ENCODE measurements around the gene LLCFC1.

LLCFC1 gene

DNA sequence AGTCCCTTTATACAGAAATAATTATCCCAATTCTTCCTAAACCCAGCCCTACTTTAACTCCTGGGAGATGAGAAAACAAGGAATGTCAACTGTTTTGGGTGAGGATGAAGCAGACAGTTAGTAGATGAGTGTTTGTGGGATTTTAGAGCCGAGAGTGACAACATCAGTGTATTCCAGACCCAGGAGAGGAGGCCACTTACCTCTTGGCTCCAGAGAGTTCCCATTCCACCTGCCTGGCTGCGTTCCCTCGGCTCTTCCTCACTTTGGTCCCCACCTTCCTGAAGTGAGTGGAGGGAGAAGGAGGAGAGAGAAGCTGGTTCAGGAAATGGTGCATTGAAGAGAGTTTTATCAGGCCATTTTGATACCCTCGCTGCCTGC lies 22.3 kb downstream of the LLCFC1 start:
- no peak overlapping the region for H3K4me3 ChIP-seq (replicated peaks; ENCODE audit: low read depth, low read length)
- DNase-seq (ENCODE audit: low read depth) = no peak
- TF ChIP-seq, protein P1, sequence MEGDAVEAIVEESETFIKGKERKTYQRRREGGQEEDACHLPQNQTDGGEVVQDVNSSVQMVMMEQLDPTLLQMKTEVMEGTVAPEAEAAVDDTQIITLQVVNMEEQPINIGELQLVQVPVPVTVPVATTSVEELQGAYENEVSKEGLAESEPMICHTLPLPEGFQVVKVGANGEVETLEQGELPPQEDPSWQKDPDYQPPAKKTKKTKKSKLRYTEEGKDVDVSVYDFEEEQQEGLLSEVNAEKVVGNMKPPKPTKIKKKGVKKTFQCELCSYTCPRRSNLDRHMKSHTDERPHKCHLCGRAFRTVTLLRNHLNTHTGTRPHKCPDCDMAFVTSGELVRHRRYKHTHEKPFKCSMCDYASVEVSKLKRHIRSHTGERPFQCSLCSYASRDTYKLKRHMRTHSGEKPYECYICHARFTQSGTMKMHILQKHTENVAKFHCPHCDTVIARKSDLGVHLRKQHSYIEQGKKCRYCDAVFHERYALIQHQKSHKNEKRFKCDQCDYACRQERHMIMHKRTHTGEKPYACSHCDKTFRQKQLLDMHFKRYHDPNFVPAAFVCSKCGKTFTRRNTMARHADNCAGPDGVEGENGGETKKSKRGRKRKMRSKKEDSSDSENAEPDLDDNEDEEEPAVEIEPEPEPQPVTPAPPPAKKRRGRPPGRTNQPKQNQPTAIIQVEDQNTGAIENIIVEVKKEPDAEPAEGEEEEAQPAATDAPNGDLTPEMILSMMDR (IDR thresholded peaks at IDR 0.05; ENCODE audit: low read length, missing control alignments) = no peak

DNA sequence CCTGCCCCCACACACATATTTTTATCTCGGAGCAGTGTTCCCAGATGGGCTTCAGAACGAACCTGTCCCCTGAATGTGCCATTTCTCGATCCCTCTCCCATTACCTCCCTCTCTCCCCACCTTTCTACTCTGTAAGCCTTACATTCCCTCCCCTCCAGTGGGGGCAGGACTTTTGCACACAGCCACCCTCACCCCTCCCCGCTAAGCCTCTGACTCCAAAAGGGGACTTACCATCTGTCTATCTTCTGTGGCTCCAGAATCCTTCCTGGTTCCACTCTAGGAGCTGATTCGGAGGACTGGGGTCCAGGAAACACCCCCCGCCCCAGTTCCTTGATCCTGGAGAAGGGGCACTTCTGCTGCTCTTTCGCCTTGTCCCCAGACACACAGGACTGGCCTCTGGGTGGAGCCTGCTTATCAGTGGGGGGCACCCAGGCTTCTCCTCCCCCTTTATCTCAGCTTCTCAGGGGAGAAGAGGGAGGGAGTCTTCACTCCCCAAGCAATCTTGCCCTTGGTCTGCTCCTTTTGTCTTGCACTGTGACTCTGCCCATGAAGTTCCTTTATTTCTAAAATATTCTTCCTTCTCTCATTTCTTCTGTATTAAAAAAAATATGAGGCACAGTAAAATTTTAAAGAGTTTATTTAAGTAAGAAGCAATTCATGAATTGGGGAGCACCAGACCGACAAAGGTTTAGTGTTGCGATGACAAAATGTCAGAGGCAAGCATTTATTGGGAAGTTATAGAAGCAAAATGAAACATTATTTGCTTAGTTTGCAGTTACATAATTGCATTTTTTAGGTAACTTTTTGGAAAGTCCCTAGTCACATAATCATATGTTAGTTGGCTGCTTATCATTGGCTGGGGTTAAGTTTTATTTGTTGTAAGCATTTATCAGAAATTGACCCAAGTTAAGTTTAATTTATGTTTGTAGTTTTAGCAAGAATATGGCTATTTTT lies 23.0 kb downstream of the LLCFC1 start, which contains the start of gene KEL:
Gene KEL, minus strand, starts transcription at position 391 of the 954 bp plus-strand sequence. Its CDS starts 157 bp downstream, at position 234.
- no peak within 1 kb of the TSS for H3K4me3 ChIP-seq (replicated peaks; ENCODE audit: low read depth, low read length)
- TF ChIP-seq, protein P1 (IDR thresholded peaks at IDR 0.05; ENCODE audit: low read length, missing control alignments) = no peak
- DNase-seq (ENCODE audit: low read depth) = no peak

- H3K4me3 ChIP-seq (replicated peaks; ENCODE audit: low read depth, low read length) = no peak overlapping the region
- no peak for DNase-seq (ENCODE audit: low read depth)
- TF ChIP-seq, protein P1 (IDR thresholded peaks at IDR 0.05; ENCODE audit: low read length, missing control alignments) = no peak
Observed at GRCh38 chr7:142962991-142963390, 23.7 kb downstream of the LLCFC1 start.

- DNase-seq (ENCODE audit: low read depth) = no peak
- TF ChIP-seq, protein P1 (IDR thresholded peaks at IDR 0.05; ENCODE audit: low read length, missing control alignments) = no peak
- no peak overlapping the region for H3K4me3 ChIP-seq (replicated peaks; ENCODE audit: low read depth, low read length)
Observed at GRCh38 chr7:142963993-142964392, 24.7 kb downstream of the LLCFC1 start.

GRCh38 chr7:142964502-142965246 lies 25.4 kb downstream of the LLCFC1 start:
- DNase-seq (ENCODE audit: low read depth) = no peak
- no peak overlapping the region for H3K4me3 ChIP-seq (replicated peaks; ENCODE audit: low read depth, low read length)
- TF ChIP-seq, protein P1 (IDR thresholded peaks at IDR 0.05; ENCODE audit: low read length, missing control alignments) = no peak

- TF ChIP-seq, protein P1 (IDR thresholded peaks at IDR 0.05; ENCODE audit: low read length, missing control alignments) = no peak
- H3K4me3 ChIP-seq (replicated peaks; ENCODE audit: low read depth, low read length) = no peak overlapping the region
- no peak for DNase-seq (ENCODE audit: low read depth)
Observed at GRCh38 chr7:142968229-142968628, 28.9 kb downstream of the LLCFC1 start.

Measured in fibroblast of pulmonary artery (primary cell).